PC-9 (cell line): ENCODE results near the gene CARHSP1. TPM values are rescaled to one million over a fixed set of nuclear protein-coding genes. Genes with fewer than 3 reads are reported as not detected.

ENCODE experiments used
- BruUV-seq: library from RNA; stranded (reverse); fragments of 400-500 nt; replicated peaks from 2 replicates; lab custom pipeline; 2021; lab: Mats Ljungman, UMichigan
- CTCF ChIA-PET: fragments of 300-600 bp; sonication (Branson Sonifier 250); formaldehyde crosslinking; loops from one replicate; lab custom pipeline; 2022; ENCODE audit warnings: antibody characterized with exemption; lab: Charles Lee
- POLR2A ChIA-PET: fragments of 300-600 bp; sonication (Branson Sonifier 250); formaldehyde crosslinking; loops from one replicate; lab custom pipeline; 2022; ENCODE audit warnings: antibody characterized with exemption; ENCODE audit not compliant: unreplicated experiment; lab: Charles Lee
- DNase-seq, 2 experiments: peaks; one replicate each; pipeline versions ENCODE4 v3.0.0 to v3.0.0-alpha.2; 2015 to 2022; ENCODE audit warnings: mixed read lengths in 1 of 2
- H2AFZ ChIP-seq: fragments of 200-600 bp; sonication (generic); 2 replicates; pipeline ENCODE4 v1.8.1; 2017; ENCODE audit warnings: antibody characterized with exemption
- H3F3A ChIP-seq: fragments of 200-600 bp; sonication (generic); 2 replicates; pipeline ENCODE4 v1.8.1; 2017; ENCODE audit warnings: antibody characterized with exemption, mild to moderate bottlenecking, low read depth; ENCODE audit not compliant: insufficient read depth
- H3K27ac ChIP-seq: fragments of 200-600 bp; sonication (generic); 2 replicates; pipeline ENCODE4 v1.6.1; 2016; ENCODE audit warnings: mixed run types
- H3K27me3 ChIP-seq: fragments of 200-600 bp; sonication (generic); 2 replicates; pipeline ENCODE4 v1.6.1; 2016; ENCODE audit warnings: low read depth, mixed run types; ENCODE audit not compliant: insufficient read depth
- H3K36me3 ChIP-seq: fragments of 200-600 bp; sonication (generic); 2 replicates; pipeline ENCODE4 v1.6.1; 2016; ENCODE audit warnings: low read depth, mixed run types
- H3K4me1 ChIP-seq: fragments of 200-600 bp; sonication (generic); replicated peaks from 2 replicates; pipeline ENCODE4 v1.6.1; 2016; ENCODE audit warnings: mixed run types; ENCODE audit not compliant: insufficient read depth
- H3K4me2 ChIP-seq: fragments of 200-600 bp; sonication (generic); 2 replicates; pipeline ENCODE4 v1.6.1; 2017; ENCODE audit warnings: mixed run types
- H3K4me3 ChIP-seq: fragments of 200-600 bp; sonication (generic); 2 replicates; pipeline ENCODE4 v1.6.1; 2016; ENCODE audit warnings: mixed run types
- H3K79me2 ChIP-seq: fragments of 200-600 bp; sonication (generic); 2 replicates; pipeline ENCODE4 v1.6.1; 2017; ENCODE audit warnings: low read depth, mixed run types
- H3K9me2 ChIP-seq: fragments of 200-600 bp; sonication (generic); 2 replicates; pipeline ENCODE4 v1.8.1; 2017; ENCODE audit warnings: mild to moderate bottlenecking; ENCODE audit not compliant: insufficient read depth
- H3K9me3 ChIP-seq: fragments of 200-600 bp; sonication (generic); 2 replicates; pipeline ENCODE4 v1.8.1; 2016; ENCODE audit warnings: low read depth; ENCODE audit not compliant: insufficient read depth
- H4K20me1 ChIP-seq: fragments of 200-600 bp; sonication (generic); 2 replicates; pipeline ENCODE4 v1.8.1; 2017; ENCODE audit not compliant: insufficient read depth
- CTCF ChIP-seq: fragments of 200-600 bp; sonication (generic); conservative IDR thresholded peaks from 2 replicates; pipeline ENCODE4 v1.6.1; 2017; ENCODE audit warnings: mixed run types, antibody characterized with exemption, mild to moderate bottlenecking, moderate library complexity
- EZH2 ChIP-seq: fragments of 200-600 bp; sonication (generic); IDR thresholded peaks from 2 replicates; pipeline ENCODE4 v1.8.0; 2017; ENCODE audit warnings: antibody characterized with exemption, low read depth
- intact Hi-C: fragments of 100-400 bp; cut with micrococcal nuclease; formaldehyde crosslinking; loops from one replicate; pipeline ENCODE4 v1.10.0; 2022; ENCODE audit not compliant: unreplicated experiment
- total RNA-seq: library from RNA; stranded (reverse); gene quantifications from 2 replicates; pipeline ENCODE4 v1.2.3, GENCODE V29; 2021

Gene CARHSP1
- total RNA-seq, 1 experiment from 2014 or later, result 179 TPM

- ChIA-PET POLR2A (no interaction called here), CTCF (interaction anchor here (0.6 to 0.7 kb wide), 4 partner anchors 16 to 321 kb away, joined by 3 to 12 read pairs (median 6); no protein-coding TSS in a partner anchor)
- peaks cover 10% of the 10 kb centered on the region; the same call in 1 of the 2 replicates for H3F3A ChIP-seq
- H3K9me2 ChIP-seq, result no peaks in the 10 kb centered on the region
- H3K4me3 ChIP-seq, result no peak overlapping the region
- H3K27me3 ChIP-seq, result no peaks in the 10 kb centered on the region
- no peaks in the 10 kb centered on the region for H3K79me2 ChIP-seq
- no peak overlapping the region for H2AFZ ChIP-seq
- intact Hi-C loops, result no loop called here
- H3K4me1 ChIP-seq, result no peaks in the 10 kb centered on the region
- no peak for TF ChIP-seq EZH2
- no peak for TF ChIP-seq CTCF
- BruUV-seq, result no TSS peak
- H3K27ac ChIP-seq, result no peak overlapping the region
- no peak overlapping the region for H3K4me2 ChIP-seq
- no peak for DNase-seq
- peaks cover 12% of the 10 kb centered on the region for H3K36me3 ChIP-seq
- H4K20me1 ChIP-seq, result peaks cover 17% of the 10 kb centered on the region; the same call in 1 of the 2 replicates
- no peaks in the 10 kb centered on the region for H3K9me3 ChIP-seq
Measured at GRCh38 chr16:8819411-8820034, 49.3 kb downstream of the CARHSP1 start.

GRCh38 chr16:8818504-8819270, 50.1 kb downstream of the CARHSP1 start:
- no peaks in the 10 kb centered on the region for H3K27me3 ChIP-seq
- H3F3A ChIP-seq, result peaks cover 8% of the 10 kb centered on the region; the same call in 1 of the 2 replicates
- TF ChIP-seq CTCF (no peak), EZH2 (no peak)
- intact Hi-C loops, result no loop called here
- DNase-seq, result no peak
- H3K4me1 ChIP-seq, result no peaks in the 10 kb centered on the region
- H3K4me2 ChIP-seq, result no peak overlapping the region
- H3K9me3 ChIP-seq, result no peaks in the 10 kb centered on the region
- H3K36me3 ChIP-seq, result peaks cover 15% of the 10 kb centered on the region
- no peak overlapping the region for H3K27ac ChIP-seq
- H4K20me1 ChIP-seq, result peaks cover 20% of the 10 kb centered on the region; the same call in 1 of the 2 replicates
- no TSS peak for BruUV-seq
- H3K4me3 ChIP-seq, result no peak overlapping the region
- POLR2A ChIA-PET, result no interaction called here
- no peaks in the 10 kb centered on the region for H3K79me2 ChIP-seq
- no peaks in the 10 kb centered on the region for H3K9me2 ChIP-seq
- CTCF ChIA-PET, result interaction anchor here (0.6 kb wide), 1 partner anchor 15 kb away, joined by 3 read pairs; no protein-coding TSS in a partner anchor
- no peak overlapping the region for H2AFZ ChIP-seq

- no peaks in the 10 kb centered on the region for H3K4me1 ChIP-seq
- H3K4me3 ChIP-seq, result no peak overlapping the region
- H4K20me1 ChIP-seq, result peaks cover 20% of the 10 kb centered on the region; the same call in 1 of the 2 replicates
- no TSS peak for BruUV-seq
- H3K27me3 ChIP-seq, result no peaks in the 10 kb centered on the region
- ChIA-PET CTCF (interaction anchor here (0.7 kb wide), 2 partner anchors 246 to 323 kb away, joined by 3 to 5 read pairs; no protein-coding TSS in a partner anchor), POLR2A (interaction anchor here (0.7 kb wide), 1 partner anchor 69 kb away, joined by 3 read pairs; no protein-coding TSS in a partner anchor)
- H2AFZ ChIP-seq, result no peak overlapping the region
- no peak overlapping the region for H3K27ac ChIP-seq
- H3K36me3 ChIP-seq, result peaks cover 25% of the 10 kb centered on the region
- H3K4me2 ChIP-seq, result no peak overlapping the region
- no peak for TF ChIP-seq CTCF
- TF ChIP-seq EZH2, result no peak
- no peaks in the 10 kb centered on the region for H3K9me3 ChIP-seq
- intact Hi-C loops, result no loop called here
- H3K9me2 ChIP-seq, result no peaks in the 10 kb centered on the region
- peaks cover 4% of the 10 kb centered on the region; the same call in 1 of the 2 replicates for H3F3A ChIP-seq
- no peaks in the 10 kb centered on the region for H3K79me2 ChIP-seq
- no peak for DNase-seq
Measured at GRCh38 chr16:8816967-8817655, 51.7 kb downstream of the CARHSP1 start.
